ENCODE measurements around the gene GPC6. TPM values are rescaled to one million over a fixed set of nuclear protein-coding genes. Genes with fewer than 3 reads are reported as not detected.
A peak's percentile ranks its signal among the peaks of the same experiment; 100 is the strongest.

GPC6 gene
- total and polyA plus RNA-seq, 2 experiments from 2014 or later, result 26.0 to 92.8 TPM

- no peak overlapping the region for H3K27ac ChIP-seq
- DNase-seq (ENCODE audit: low spot score), result no peak
These were observed 630.5 kb downstream of the GPC6 start for GRCh38 chr13:93857126-93857525.

GRCh38 chr13:93859716-93860115 lies 633.1 kb downstream of the GPC6 start:
- no peak overlapping the region for H2AFZ ChIP-seq
- H3K9me2 ChIP-seq (replicated peaks; ENCODE audit: insufficient read depth), result no peaks in the 10 kb centered on the region
- no peak overlapping the region for H3K4me2 ChIP-seq
- no peaks in the 10 kb centered on the region for H3K36me3 ChIP-seq (replicated peaks; ENCODE audit: insufficient read depth, low read depth)
- no peak overlapping the region for H3K27ac ChIP-seq
- H4K20me1 ChIP-seq (ENCODE audit: insufficient read depth, poor library complexity, severe bottlenecking), result no peaks in the 10 kb centered on the region
- TF ChIP-seq CTCF (IDR thresholded peaks at IDR 0.05; ENCODE audit: poor library complexity), result no peak
- no peak for TF ChIP-seq EZH2 (IDR thresholded peaks at IDR 0.05; ENCODE audit: borderline replicate concordance)
- no peak for TF ChIP-seq EZH2phosphoT487 (IDR thresholded peaks at IDR 0.05; ENCODE audit: low read depth, severe bottlenecking, unreplicated experiment)
- no peak overlapping the region for H3K4me3 ChIP-seq
- H3K9me3 ChIP-seq (ENCODE audit: low read depth), result no peaks in the 10 kb centered on the region
- H3K79me2 ChIP-seq, result no peaks in the 10 kb centered on the region
- H3K27me3 ChIP-seq, result no peaks in the 10 kb centered on the region
- no peak for DNase-seq (ENCODE audit: low spot score)
- H3K4me1 ChIP-seq (ENCODE audit: insufficient read depth), result peaks cover 9% of the 10 kb centered on the region
- 72% methylated on average over 2 of the region's 2 CpGs for WGBS (ENCODE audit: low lambda C conversion rate, missing lambda C conversion rate)

More at GRCh38 chr13:93857126-93857525, 630.5 kb downstream of the GPC6 start:
- Histone ChIP-seq H3K4me3 (no peak overlapping the region), H3K9me3 (ENCODE audit: low read depth) (no peaks in the 10 kb centered on the region), H3K9me2 (replicated peaks; ENCODE audit: insufficient read depth) (no peaks in the 10 kb centered on the region), H2AFZ (no peak overlapping the region), H3K4me2 (no peak overlapping the region), H3K79me2 (peaks cover 3% of the 10 kb centered on the region), H3K36me3 (replicated peaks; ENCODE audit: insufficient read depth, low read depth) (no peaks in the 10 kb centered on the region), H3K4me1 (ENCODE audit: insufficient read depth) (peaks cover 2% of the 10 kb centered on the region), H4K20me1 (ENCODE audit: insufficient read depth, poor library complexity, severe bottlenecking) (no peaks in the 10 kb centered on the region), H3K27me3 (no peaks in the 10 kb centered on the region)
- TF ChIP-seq EZH2 (IDR thresholded peaks at IDR 0.05; ENCODE audit: borderline replicate concordance) (no peak), CTCF (IDR thresholded peaks at IDR 0.05; ENCODE audit: poor library complexity) (no peak), EZH2phosphoT487 (IDR thresholded peaks at IDR 0.05; ENCODE audit: low read depth, severe bottlenecking, unreplicated experiment) (no peak)

- Histone ChIP-seq H3K9me2 (replicated peaks; ENCODE audit: insufficient read depth) (no peaks in the 10 kb centered on the region), H3K4me2 (no peak overlapping the region), H3K4me1 (ENCODE audit: insufficient read depth) (peaks cover 9% of the 10 kb centered on the region), H3K4me3 (no peak overlapping the region), H3K27ac (peak overlapping the region; percentile 66), H3K27me3 (no peaks in the 10 kb centered on the region), H3K36me3 (replicated peaks; ENCODE audit: insufficient read depth, low read depth) (no peaks in the 10 kb centered on the region), H3K79me2 (no peaks in the 10 kb centered on the region), H4K20me1 (ENCODE audit: insufficient read depth, poor library complexity, severe bottlenecking) (no peaks in the 10 kb centered on the region), H3K9me3 (ENCODE audit: low read depth) (no peaks in the 10 kb centered on the region), H2AFZ (no peak overlapping the region)
- 45% methylated on average over 4 of the region's 4 CpGs for WGBS (ENCODE audit: low lambda C conversion rate, missing lambda C conversion rate)
- no peak for TF ChIP-seq EZH2phosphoT487 (IDR thresholded peaks at IDR 0.05; ENCODE audit: low read depth, severe bottlenecking, unreplicated experiment)
- no peak for TF ChIP-seq EZH2 (IDR thresholded peaks at IDR 0.05; ENCODE audit: borderline replicate concordance)
- no peak for TF ChIP-seq CTCF (IDR thresholded peaks at IDR 0.05; ENCODE audit: poor library complexity)
- DNase-seq (ENCODE audit: low spot score), result peak; percentile 48
These were observed 635.2 kb downstream of the GPC6 start for GRCh38 chr13:93861818-93862217.

- H3K27me3 ChIP-seq, result no peaks in the 10 kb centered on the region
- TF ChIP-seq CTCF (IDR thresholded peaks at IDR 0.05; ENCODE audit: poor library complexity), result no peak
- no peak for TF ChIP-seq EZH2phosphoT487 (IDR thresholded peaks at IDR 0.05; ENCODE audit: low read depth, severe bottlenecking, unreplicated experiment)
- TF ChIP-seq EZH2 (IDR thresholded peaks at IDR 0.05; ENCODE audit: borderline replicate concordance), result no peak
- peak overlapping the region; percentile 66 for H3K27ac ChIP-seq
- no peaks in the 10 kb centered on the region for H3K9me3 ChIP-seq (ENCODE audit: low read depth)
- DNase-seq (ENCODE audit: low spot score), result no peak
- no peaks in the 10 kb centered on the region for H3K36me3 ChIP-seq (replicated peaks; ENCODE audit: insufficient read depth, low read depth)
- 70% methylated on average over 2 of the region's 2 CpGs for whole genome bisulfite sequencing (ENCODE audit: low lambda C conversion rate, missing lambda C conversion rate)
- no peaks in the 10 kb centered on the region for H4K20me1 ChIP-seq (ENCODE audit: insufficient read depth, poor library complexity, severe bottlenecking)
- no peak overlapping the region for H3K4me3 ChIP-seq
- H2AFZ ChIP-seq, result no peak overlapping the region
- no peak overlapping the region for H3K4me2 ChIP-seq
- H3K9me2 ChIP-seq (replicated peaks; ENCODE audit: insufficient read depth), result no peaks in the 10 kb centered on the region
- H3K79me2 ChIP-seq, result no peaks in the 10 kb centered on the region
- peaks cover 9% of the 10 kb centered on the region for H3K4me1 ChIP-seq (ENCODE audit: insufficient read depth)
These were observed 635.7 kb downstream of the GPC6 start for GRCh38 chr13:93862259-93862658.
